HG03520 (cell line): ENCODE measurements around the gene MED15.
"Not testable (repeated sequence)": the region's sequence is repeated elsewhere in the genome, so short reads cannot be mapped to it uniquely, and the experiment has no call there.

Source experiments
- ATAC-seq: cut with Tn5 transposase; IDR thresholded peaks from one replicate; pipeline ENCODE4 v1.9.1; 2021; ENCODE audit warnings: mild to moderate bottlenecking, moderate library complexity; ENCODE audit not compliant: unreplicated experiment

The MED15 gene

GRCh38 chr22:20594486-20594885 is 87.1 kb downstream of the MED15 start:
- not testable (repeated sequence) for ATAC-seq

- ATAC-seq, result no peak
Measured at GRCh38 chr22:20595461-20595860, 88.1 kb downstream of the MED15 start.

GRCh38 chr22:20599117-20599516 is 91.7 kb downstream of the MED15 start:
- no peak for ATAC-seq

GRCh38 chr22:20600137-20600673 is 92.8 kb downstream of the MED15 start:
- ATAC-seq, result no peak

GRCh38 chr22:20601308-20601707 is 93.9 kb downstream of the MED15 start:
- no peak for ATAC-seq

- ATAC-seq, result no peak
Measured at GRCh38 chr22:20602609-20603164, 95.3 kb downstream of the MED15 start.

GRCh38 chr22:20604092-20604747 is 96.8 kb downstream of the MED15 start:
- ATAC-seq, result no peak

GRCh38 chr22:20604776-20605221 is 97.4 kb downstream of the MED15 start:
- no peak for ATAC-seq

GRCh38 chr22:20605328-20605727 is 97.9 kb downstream of the MED15 start:
- ATAC-seq, result no peak

- no peak for ATAC-seq
Measured at GRCh38 chr22:20606041-20606783, 98.8 kb downstream of the MED15 start.

GRCh38 chr22:20606784-20607128 is 99.3 kb downstream of the MED15 start:
- ATAC-seq, result no peak

- ATAC-seq, result no peak
Measured at GRCh38 chr22:20607157-20607907, 99.9 kb downstream of the MED15 start.

GRCh38 chr22:20610243-20610686 is 102.9 kb downstream of the MED15 start:
- no peak for ATAC-seq

GRCh38 chr22:20610757-20611156 is 103.3 kb downstream of the MED15 start:
- ATAC-seq, result no peak

GRCh38 chr22:20611418-20611817 is 104.0 kb downstream of the MED15 start:
- ATAC-seq, result no peak

- no peak for ATAC-seq
Measured at GRCh38 chr22:20613301-20613700, 105.9 kb downstream of the MED15 start.

- ATAC-seq, result no peak
Measured at GRCh38 chr22:20615021-20615420, 107.6 kb downstream of the MED15 start.

- ATAC-seq, result no peak
Measured at GRCh38 chr22:20615533-20616450, 108.4 kb downstream of the MED15 start.

GRCh38 chr22:20616451-20617043 is 109.1 kb downstream of the MED15 start:
- no peak for ATAC-seq

- ATAC-seq, result no peak
Measured at GRCh38 chr22:20618488-20618887, 111.1 kb downstream of the MED15 start.
